ENCODE data around the gene GSTM4.

GSTM4 gene

DNA sequence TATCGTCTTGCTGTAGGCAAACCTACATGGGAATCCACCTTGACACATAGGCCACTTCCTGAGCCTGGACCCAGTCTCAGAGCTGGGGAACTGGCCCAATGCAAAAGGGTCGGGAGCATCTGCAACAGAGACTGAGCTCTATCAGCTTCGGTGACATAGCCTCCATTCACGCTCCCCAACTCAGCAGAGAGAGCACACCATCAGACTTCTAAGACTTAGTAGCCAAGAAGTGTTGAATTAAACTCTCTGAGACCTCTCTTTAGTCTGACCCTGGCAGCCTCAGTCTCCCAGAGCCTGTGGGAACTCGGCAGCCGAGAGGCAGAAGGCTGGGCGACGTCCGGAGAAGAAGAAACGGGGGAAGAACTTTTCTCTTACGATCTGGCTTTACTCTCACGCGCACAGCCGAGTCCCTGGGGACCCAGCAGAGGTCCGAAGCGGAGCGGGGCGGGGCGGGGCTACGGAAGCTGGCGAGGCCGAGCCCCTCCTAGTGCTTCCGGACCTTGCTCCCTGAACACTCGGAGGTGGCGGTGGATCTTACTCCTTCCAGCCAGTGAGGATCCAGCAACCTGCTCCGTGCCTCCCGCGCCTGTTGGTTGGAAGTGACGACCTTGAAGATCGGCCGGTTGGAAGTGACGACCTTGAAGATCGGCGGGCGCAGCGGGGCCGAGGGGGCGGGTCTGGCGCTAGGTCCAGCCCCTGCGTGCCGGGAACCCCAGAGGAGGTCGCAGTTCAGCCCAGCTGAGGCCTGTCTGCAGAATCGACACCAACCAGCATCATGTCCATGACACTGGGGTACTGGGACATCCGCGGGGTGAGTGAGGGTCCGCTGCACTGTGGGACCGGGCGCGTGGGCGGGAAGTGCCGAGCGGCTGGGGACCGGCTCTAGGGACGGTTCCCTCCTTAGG lies at the start of gene GSTM4:
GSTM4 (plus strand) TSS at position 485 of the 905 bp plus-strand sequence; CDS start at position 776, 291 bp downstream.
- in situ Hi-C loops (cut with HindIII; ENCODE audit: low pct_ligation_motif_present, low pct_unique_long_range_greater_than_20kb, low sequenced_read_pairs): no loop called here
- DNase-seq: peak; percentile 72

DNA sequence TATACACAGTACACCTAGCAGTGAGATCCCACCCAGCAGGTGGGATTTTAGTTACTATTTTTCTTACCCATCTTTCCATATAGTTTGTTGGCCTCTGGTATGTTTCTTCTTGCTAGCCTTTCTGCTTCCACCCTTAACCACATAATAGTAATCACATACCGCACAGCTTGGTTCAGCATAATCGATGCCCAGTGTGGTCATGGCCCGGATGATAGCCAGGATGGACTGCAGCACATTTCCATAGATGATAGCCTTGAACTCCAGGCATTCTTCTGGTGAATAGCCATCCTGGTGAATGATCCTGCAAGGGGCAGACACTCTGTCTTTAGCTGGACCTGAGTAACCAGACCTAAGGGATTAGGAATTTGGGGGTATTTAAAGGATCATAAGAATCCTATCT lies 46.0 kb upstream of the GSTM4 start:
- in situ Hi-C loops (cut with HindIII; ENCODE audit: low pct_ligation_motif_present, low pct_unique_long_range_greater_than_20kb, low sequenced_read_pairs): no loop called here

DNA sequence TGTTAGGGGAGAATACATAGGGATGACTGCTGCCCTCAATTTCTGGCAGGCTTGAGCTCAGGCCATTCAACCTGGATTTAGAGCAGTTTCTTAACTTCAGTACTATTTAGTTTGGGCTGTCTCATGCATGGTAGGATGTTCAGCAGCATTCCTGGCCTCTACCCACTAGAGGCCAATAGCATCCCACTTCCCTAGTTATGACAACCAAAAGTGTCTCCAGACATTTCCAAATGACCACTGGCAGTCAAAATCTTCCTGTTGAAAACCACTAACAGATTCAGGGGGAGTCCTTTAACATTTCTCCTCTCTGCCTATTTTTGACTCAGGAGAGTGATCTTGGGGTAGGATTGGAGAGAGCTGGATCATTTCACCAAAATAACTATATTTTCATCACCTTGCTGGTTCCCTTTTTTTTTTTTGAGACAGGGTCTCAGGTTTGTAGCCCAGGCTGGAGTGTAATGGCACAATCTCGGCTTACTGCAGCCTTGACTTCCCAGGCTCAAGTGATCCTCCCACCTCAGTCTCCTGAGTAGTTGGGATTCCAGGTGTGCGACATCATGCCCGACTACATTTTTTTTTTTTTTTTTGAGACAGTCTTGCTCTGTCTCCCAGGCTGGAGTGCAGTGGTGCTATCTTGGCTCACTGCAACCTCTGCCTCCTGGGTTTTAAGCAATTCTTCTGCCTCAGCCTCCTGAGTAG lies 45.1 kb upstream of the GSTM4 start:
- in situ Hi-C loops (cut with HindIII; ENCODE audit: low pct_ligation_motif_present, low pct_unique_long_range_greater_than_20kb, low sequenced_read_pairs): no loop called here

More for the DNA sequence above, 46.0 kb upstream of the GSTM4 start:
- no peak for DNase-seq

DNA sequence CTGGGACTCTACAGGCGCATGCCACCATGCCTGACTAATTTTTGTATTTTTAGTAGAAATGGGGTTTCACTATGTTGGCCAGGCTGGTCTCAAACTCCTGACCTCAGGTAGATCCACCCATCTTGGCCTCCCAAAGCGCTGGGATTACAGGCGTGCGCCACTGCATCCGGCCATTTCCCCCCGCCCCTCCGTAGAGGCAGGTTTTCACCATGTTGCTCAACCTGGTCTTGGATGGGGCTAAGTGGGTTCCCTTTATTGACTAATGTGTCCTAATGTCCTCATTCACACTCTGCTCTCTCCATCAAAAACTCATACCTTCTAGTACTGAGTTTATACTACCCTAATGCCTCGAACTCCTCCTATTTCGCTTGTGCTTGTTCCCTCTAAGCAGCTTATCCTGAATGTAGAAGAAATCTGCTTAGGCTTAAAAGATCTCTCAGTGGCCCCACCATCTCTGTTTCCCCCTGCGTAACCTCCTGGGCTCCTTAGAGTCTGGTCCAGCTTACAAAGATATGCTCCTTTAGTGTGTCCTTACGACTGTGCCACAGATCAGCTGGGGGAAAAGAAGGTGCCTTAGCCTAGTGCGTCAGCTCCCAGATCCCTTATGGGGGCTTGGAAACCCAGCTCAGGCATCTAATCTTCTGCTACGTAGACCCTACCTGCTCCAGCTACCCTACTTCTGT lies 44.5 kb upstream of the GSTM4 start:
- in situ Hi-C loops (cut with HindIII; ENCODE audit: low pct_ligation_motif_present, low pct_unique_long_range_greater_than_20kb, low sequenced_read_pairs): no loop called here
- no peak for DNase-seq

More for the DNA sequence above, 45.1 kb upstream of the GSTM4 start:
- DNase-seq: peak; percentile 60

DNA sequence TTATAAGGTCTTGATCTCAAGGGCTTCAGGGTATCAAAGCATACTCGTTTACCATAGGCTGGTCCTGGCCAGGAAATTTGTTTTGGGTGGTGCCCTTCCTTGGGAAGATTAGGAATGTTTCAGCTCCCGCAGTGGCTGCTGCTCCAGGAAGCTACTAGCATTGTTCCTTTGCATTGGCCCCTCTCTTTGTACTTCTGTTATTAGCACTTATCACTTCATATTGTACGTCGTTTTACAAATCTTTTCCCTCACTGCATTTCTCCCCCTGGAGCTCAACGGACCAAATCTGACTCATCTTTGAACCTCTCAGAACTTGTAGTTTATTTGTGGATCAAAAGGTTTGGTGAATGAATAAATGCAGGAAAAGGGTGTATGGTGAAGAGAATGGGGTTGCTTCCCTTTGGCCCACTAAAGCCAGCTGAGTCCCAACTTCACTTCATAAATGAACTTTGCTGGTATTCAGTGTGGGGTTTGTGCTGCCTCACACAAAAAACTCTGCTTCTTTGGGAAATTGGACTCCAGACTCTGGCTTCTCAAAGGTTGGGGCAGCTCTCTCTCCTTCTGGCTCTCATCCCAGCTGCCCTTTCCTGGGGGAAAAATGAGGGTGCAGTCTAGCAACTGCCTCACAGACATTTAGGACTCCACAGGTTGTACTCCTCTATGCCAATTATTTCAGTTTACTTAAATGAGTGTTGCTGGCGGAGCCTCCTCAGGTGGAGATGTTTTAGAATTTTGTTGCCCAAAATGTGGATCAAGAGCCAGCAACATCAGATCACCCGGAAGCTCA lies 42.3 kb upstream of the GSTM4 start:
- no peak for DNase-seq
- in situ Hi-C loops (cut with HindIII; ENCODE audit: low pct_ligation_motif_present, low pct_unique_long_range_greater_than_20kb, low sequenced_read_pairs): no loop called here

DNA sequence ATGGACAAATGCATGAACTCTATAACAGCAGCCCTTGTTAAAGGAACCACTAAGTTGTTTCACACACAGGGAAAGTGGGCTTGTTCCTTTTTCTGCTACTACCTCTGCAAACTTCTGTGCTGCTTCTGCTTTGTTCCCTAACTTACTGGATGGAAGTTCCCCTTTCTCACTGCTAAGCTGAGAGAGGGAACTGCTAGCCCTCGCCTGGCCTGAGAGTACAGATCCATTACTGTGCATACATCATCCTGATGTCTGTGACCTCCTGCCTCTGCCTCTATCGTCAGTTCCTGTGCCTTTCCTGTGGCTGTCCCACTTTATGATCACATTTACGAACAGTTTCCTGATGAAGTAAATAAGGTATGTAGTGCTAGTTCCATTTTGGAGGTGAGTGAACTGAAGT lies 40.0 kb upstream of the GSTM4 start:
- in situ Hi-C loops (cut with HindIII; ENCODE audit: low pct_ligation_motif_present, low pct_unique_long_range_greater_than_20kb, low sequenced_read_pairs): no loop called here
- DNase-seq: no peak

DNA sequence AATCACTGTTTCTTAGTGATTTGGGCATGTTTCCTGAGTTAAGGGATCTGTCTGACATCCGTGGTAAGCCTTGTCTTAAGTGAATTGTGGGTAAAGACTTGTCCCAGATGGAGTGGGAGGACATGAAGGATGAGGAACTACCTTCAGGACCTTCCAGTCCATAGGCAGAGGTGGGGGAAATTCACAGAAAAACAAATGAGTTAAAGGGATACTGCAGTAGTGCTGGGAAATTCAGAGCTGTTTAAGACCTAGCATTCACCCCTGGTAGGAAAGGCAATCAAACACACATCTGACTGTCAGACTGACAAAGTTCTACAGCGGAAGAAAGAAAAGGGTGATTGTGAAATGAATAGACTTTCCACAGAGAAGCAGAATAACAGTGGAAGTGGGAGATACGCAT lies 39.5 kb upstream of the GSTM4 start:
- DNase-seq: no peak
- in situ Hi-C loops (cut with HindIII; ENCODE audit: low pct_ligation_motif_present, low pct_unique_long_range_greater_than_20kb, low sequenced_read_pairs): no loop called here

DNA sequence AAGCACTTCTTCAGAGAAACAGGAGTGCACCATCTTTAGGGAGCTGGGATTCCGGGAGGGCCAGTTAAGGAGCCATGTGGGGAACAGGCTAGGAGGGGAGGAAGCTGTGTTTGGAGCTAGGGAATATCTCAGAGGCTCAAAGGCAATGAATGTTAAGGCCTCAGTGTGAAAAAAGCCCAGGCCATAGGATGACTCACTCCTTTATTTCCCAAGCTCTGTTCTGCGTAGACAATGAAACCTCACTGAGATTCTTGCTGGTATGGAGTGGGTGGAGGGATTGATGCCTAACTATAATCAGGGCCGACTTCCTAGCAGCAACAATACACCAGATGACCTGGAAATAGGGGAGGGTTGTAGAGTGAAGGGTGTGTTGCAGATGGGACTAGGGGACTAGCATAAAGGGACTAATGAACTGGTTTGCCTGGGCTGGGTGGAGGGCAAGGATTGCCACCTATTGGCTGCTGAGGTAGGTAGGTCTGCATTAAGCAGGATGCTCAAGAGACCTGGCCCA lies 38.6 kb upstream of the GSTM4 start:
- peak; percentile 31 for DNase-seq
- in situ Hi-C loops (cut with HindIII; ENCODE audit: low pct_ligation_motif_present, low pct_unique_long_range_greater_than_20kb, low sequenced_read_pairs): no loop called here

DNA sequence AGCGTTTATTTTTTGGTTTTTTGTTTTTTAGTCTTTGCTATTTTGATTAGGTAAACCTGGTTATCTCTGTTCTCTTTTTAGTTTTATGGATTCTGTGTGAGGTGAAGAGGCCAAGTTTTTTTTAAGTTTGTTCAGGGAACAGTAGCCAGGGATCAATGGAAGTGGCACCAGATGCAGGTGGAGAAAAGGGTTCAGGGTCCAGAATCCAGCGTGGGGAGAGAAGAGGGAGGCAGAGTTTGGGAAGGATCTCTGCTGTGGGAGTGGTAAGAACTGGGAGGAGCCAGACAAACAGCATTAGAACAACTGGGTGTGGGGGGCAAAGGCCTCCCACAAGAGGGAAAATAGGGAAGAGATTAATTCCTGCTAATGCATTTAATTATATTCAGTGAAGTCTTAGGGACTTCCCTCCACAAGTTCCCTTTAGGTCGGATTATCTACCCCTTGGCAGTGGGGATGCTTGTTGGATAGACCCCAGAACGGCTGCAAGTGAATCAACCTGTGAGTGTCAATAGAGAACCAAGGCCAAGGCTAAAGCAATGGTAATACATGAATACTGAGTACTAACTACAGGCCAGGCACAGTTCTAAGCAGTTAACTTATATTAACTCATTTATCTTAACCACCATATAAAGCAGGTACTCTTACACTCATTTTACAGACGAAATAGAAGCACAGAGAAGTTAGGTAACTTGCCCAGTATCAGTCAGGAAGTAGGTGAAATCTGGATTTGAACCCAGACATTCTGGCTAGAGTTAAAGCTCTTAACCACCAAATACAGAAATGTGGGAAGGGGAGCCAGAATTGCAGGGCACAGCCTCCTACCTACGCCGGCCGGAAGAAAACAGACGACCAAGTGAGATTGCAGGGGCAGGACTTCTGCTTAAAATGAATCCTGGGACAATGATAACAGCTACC lies 37.0 kb upstream of the GSTM4 start:
- in situ Hi-C loops (cut with HindIII; ENCODE audit: low pct_ligation_motif_present, low pct_unique_long_range_greater_than_20kb, low sequenced_read_pairs): no loop called here
- DNase-seq: no peak

DNA sequence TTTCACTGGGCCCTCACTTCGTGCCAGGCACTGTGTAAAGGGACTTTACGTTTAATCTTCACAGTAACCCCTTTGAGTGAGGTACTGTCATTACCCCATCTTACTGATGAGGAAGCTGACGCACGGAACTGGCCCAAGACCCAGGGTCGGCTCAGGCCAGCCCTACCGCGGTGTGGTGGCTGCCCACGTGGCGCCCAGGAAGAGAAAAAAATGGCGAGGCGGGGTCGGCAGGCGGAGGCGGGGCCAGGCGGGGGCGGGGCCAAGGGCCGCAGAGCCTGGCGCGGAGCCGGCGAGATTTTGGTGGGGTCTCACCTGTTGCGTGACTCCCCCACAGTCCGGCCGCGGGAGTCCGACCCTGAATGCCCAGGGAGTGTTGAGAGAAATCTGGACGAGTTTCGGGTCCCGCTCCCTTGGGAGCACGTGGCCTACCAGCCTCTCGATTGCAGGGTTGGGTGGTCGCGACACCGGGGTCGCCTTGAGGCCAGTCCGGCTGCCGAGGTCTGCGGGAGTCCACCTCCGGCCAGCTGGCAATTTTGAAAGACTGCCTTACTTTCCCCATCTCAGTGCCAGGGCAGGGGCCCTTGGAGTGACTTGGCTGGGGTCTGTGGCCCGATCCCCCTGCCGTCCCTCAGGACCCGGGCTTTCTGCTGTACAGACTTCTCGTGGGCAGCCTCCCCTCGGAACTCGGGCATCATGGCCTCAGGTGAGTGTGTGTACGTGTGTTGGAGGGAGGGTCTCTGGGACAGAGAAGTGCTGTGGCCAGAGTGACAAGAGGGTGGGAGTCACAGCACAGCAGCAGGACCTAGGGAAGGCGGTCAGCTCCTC lies 36.1 kb upstream of the GSTM4 start, which contains the start of the genes AMPD2 and GNAT2:
AMPD2 (plus strand) TSS at position 262 of the 825 bp plus-strand sequence. CDS start 1,339 bp downstream, outside the sequence.
GNAT2 (minus strand) TSS at position 41 of the 825 bp plus-strand sequence. CDS start 6,746 bp downstream, outside the sequence.
- in situ Hi-C loops (cut with HindIII; ENCODE audit: low pct_ligation_motif_present, low pct_unique_long_range_greater_than_20kb, low sequenced_read_pairs): no loop called here
- peak; percentile 74 for DNase-seq

DNA sequence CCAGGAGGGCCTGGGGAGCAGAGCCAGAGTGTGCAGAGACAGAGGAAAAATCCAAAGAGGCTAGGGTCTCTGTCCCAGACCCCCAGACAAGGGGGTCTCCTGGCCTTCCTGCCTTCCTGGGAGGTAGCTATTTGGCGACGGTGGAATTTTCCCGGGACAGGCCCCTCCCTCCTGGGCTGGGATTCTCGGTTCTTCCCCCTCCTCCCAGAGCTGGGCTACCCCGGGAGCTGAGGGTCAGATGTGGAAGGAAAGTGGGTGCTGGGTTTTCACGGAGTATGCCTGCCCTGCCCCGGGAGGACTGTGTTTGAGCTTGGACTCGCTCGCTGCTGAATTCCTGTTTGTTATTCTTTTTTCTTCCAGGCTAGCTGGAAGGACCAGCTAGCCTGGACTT lies 35.5 kb upstream of the GSTM4 start:
- in situ Hi-C loops (cut with HindIII; ENCODE audit: low pct_ligation_motif_present, low pct_unique_long_range_greater_than_20kb, low sequenced_read_pairs): no loop called here
- DNase-seq: peak; percentile 51

DNA sequence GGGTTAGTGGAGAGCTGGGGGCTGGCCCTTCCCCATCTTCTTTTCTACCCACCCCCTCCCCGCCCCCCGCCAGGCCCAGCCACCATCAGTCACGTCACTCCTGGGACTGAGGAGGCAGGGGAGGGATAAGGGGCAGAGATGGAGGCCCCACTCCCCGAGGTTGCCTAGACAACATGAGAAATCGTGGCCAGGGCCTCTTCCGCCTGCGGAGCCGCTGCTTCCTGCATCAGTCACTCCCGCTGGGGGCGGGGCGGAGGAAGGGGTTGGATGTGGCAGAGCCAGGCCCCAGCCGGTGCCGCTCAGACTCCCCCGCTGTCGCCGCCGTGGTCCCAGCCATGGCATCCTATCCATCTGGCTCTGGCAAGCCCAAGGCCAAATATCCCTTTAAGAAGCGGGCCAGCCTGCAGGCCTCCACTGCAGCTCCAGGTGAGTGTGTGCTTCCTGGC lies 35.0 kb upstream of the GSTM4 start:
- in situ Hi-C loops (cut with HindIII; ENCODE audit: low pct_ligation_motif_present, low pct_unique_long_range_greater_than_20kb, low sequenced_read_pairs): no loop called here
- peak; percentile 90 for DNase-seq

DNA sequence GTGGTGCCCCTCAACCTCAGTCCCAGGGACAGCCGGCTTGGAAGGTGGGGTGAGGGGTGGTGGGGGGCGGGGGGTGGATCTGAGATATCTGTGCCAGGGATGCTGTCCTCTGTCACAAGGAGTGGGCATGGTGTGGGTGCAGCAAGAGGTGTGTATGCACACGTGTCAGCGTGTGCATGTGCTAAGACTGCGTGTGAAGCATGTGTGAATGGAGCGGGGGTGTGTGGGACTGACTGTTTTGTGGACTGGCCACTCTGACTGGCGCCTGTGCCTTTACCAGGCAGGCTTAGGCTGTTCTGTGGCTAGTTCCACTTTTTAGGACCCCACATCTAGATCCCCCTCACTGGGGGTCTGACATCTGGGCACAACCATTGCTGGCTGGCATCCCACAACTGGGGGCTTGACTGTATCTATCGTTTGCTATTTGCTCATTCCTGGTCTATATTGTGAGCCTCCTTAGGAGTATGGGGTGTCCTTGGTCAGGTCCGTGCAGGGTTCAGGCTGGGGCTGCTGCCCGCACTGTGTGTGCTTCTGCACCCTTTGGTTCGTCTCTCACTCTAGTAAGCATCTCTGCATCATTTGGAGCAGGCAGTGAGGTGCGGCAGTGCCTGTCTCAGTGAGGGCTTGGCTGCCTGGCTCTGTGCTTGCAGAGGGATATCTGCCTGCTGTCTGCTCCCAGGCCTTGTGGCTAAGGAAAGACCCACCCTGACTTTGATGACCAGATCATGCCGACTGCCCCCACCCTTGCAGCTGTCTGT lies 34.3 kb upstream of the GSTM4 start:
- in situ Hi-C loops (cut with HindIII; ENCODE audit: low pct_ligation_motif_present, low pct_unique_long_range_greater_than_20kb, low sequenced_read_pairs): no loop called here
- DNase-seq: no peak

DNA sequence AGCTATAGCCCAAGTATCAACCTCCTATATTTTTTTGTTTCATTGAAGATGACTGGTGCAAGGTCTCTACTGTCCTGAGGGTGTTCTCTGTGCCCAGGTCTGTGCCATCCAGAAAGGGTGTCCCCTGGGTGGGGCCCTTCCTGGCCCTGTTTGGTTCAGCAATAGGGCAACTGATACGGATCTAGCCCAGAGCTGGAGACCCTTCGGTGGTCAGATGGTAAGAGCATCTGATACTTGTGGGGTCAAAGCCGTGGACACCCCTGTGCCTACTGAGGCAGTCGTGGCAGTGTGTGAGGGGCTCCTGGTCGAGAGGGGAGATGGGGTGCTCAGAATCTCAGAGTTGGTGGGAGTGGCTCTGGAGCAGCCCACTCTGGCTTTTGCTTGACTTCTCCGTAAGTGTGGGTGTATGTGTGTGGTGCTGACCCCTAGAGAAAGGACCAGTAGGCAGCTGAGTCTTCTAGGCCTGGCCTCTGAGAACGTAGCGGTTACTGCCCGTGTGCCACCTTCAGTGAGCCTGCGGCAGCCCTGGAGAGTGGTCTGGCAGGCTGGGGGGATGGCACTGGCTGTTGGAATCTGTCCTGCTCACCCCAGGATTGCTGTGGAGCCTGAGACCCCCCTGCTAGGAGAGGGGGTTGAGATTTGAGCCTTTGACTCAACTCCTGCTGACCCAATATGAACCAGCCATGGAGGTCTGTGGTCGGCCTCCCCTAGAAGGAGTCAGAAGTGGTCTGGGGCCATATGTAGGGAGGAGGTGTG lies 33.6 kb upstream of the GSTM4 start:
- DNase-seq: no peak
- in situ Hi-C loops (cut with HindIII; ENCODE audit: low pct_ligation_motif_present, low pct_unique_long_range_greater_than_20kb, low sequenced_read_pairs): no loop called here

DNA sequence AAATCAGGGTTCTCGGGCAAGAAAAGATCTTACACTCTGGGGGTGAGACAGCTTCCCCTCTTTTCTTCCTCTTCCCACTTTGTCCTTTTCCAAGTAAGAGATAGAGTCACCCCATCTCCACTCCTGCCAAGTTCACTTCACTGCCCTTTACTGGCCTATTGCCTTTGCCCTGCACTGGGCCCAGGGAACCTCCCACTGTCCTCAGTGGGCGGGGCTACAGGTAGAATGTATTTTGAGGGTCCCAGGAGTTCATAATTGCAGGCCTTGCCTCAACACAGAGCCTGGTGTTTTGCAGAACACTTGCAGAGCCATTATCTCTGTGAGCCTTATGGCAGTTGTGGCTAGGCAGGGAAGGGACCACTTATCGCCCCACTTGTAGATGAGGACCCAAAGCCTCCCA lies 33.0 kb upstream of the GSTM4 start:
- no peak for DNase-seq
- in situ Hi-C loops (cut with HindIII; ENCODE audit: low pct_ligation_motif_present, low pct_unique_long_range_greater_than_20kb, low sequenced_read_pairs): no loop called here

Measured in ACHN (cell line).